Posterior vena cava (tissue), 2 donors: ENCODE data around the gene CSPG5. TPM values are rescaled to one million over a fixed set of nuclear protein-coding genes. Genes with fewer than 3 reads are reported as not detected.

Source experiments
- DNase-seq: peaks from one replicate; pipeline ENCODE4 v3.0.0-alpha.2; 2020; ENCODE audit warnings: low spot score
- intact Hi-C, 2 donors: fragments of 100-400 bp; cut with DNase I; formaldehyde crosslinking; loops; one replicate each; pipeline versions ENCODE4 v1.14.1 to v1.14.2; 2022 to 2023
- long read RNA-seq, 2 donors: library from polyadenylated mRNA; unstranded; transcript quantifications; one replicate each; pipeline ENCODE4 v2.0.0, GENCODE V29; 2020 to 2021
- total RNA-seq, 2 donors: library from RNA; stranded (reverse); fragmentation: NEBNext Ultra II Directional; extraction: Animal tissue kit (Norgen Biotek cat#: 25700); gene quantifications; one replicate each; pipeline ENCODE4 v1.2.1, GENCODE V29; 2021
- donor health status: DM: yes; HTN: yes; CAD: no.
- donor health status: DM: yes; HTN: yes; CAD: no.

The CSPG5 gene
- total RNA-seq: 1 to 10 TPM in 1 of 2 donors, under 1 TPM in 1; 0.51 to 1.2 TPM
- long read RNA-seq, donor 1: 0 reads
- long read RNA-seq, donor 2: 0 reads

GRCh38 chr3:47578691-47579632 is at the start of gene CSPG5:
Gene CSPG5 (minus strand): TSS chr3:47578865. CDS start chr3:47578693, 172 bp downstream.
- no peak for DNase-seq
- intact Hi-C loops: no loop called here

GRCh38 chr3:47628426-47628825 is 49.8 kb upstream of the CSPG5 start:
- intact Hi-C loops: no loop called here

GRCh38 chr3:47622671-47623461 is 44.2 kb upstream of the CSPG5 start:
- intact Hi-C loops: no loop called here
- DNase-seq: no peak

More at GRCh38 chr3:47628426-47628825, 49.8 kb upstream of the CSPG5 start:
- no peak for DNase-seq

- DNase-seq: no peak
- intact Hi-C loops: no loop called here
Measured at GRCh38 chr3:47617086-47618010, 38.7 kb upstream of the CSPG5 start.

- intact Hi-C loops: no loop called here
- no peak for DNase-seq
Measured at GRCh38 chr3:47614788-47615187, 36.1 kb upstream of the CSPG5 start.

GRCh38 chr3:47613722-47614121 is 35.1 kb upstream of the CSPG5 start:
- no peak for DNase-seq

GRCh38 chr3:47612879-47613278 is 34.2 kb upstream of the CSPG5 start:
- intact Hi-C loops: no loop called here
- no peak for DNase-seq

More at GRCh38 chr3:47613722-47614121, 35.1 kb upstream of the CSPG5 start:
- intact Hi-C loops: no loop called here

- intact Hi-C loops: no loop called here
Measured at GRCh38 chr3:47612178-47612577, 33.5 kb upstream of the CSPG5 start.

GRCh38 chr3:47611576-47611975 is 32.9 kb upstream of the CSPG5 start:
- intact Hi-C loops: no loop called here
- DNase-seq: no peak

More at GRCh38 chr3:47612178-47612577, 33.5 kb upstream of the CSPG5 start:
- no peak for DNase-seq

GRCh38 chr3:47610583-47610982 is 31.9 kb upstream of the CSPG5 start:
- DNase-seq: no peak
- intact Hi-C loops: no loop called here

- DNase-seq: no peak
- intact Hi-C loops: no loop called here
Measured at GRCh38 chr3:47607335-47607734, 28.7 kb upstream of the CSPG5 start.

GRCh38 chr3:47606165-47606564 is 27.5 kb upstream of the CSPG5 start:
- DNase-seq: no peak
- intact Hi-C loops: no loop called here

- intact Hi-C loops: no loop called here
- DNase-seq: no peak
Measured at GRCh38 chr3:47605652-47606051, 27.0 kb upstream of the CSPG5 start.

GRCh38 chr3:47604145-47604544 is 25.5 kb upstream of the CSPG5 start:
- DNase-seq: no peak
- intact Hi-C loops: no loop called here

- intact Hi-C loops: no loop called here
- DNase-seq: no peak
Measured at GRCh38 chr3:47603332-47603731, 24.7 kb upstream of the CSPG5 start.

GRCh38 chr3:47601281-47601680 is 22.6 kb upstream of the CSPG5 start:
- intact Hi-C loops: no loop called here
- no peak for DNase-seq

- intact Hi-C loops: no loop called here
Measured at GRCh38 chr3:47594792-47595191, 16.1 kb upstream of the CSPG5 start.

GRCh38 chr3:47592066-47592795 is 13.6 kb upstream of the CSPG5 start:
- intact Hi-C loops: no loop called here
- DNase-seq: no peak

More at GRCh38 chr3:47594792-47595191, 16.1 kb upstream of the CSPG5 start:
- no peak for DNase-seq
